Mucosa of gallbladder (tissue), 1 donor: ENCODE data around the gene NUP35. TPM values are rescaled to one million over a fixed set of nuclear protein-coding genes. Genes with fewer than 3 reads are reported as not detected.
"Not testable (repeated sequence)": the region's sequence is repeated elsewhere in the genome, so short reads cannot be mapped to it uniquely, and the experiment has no call there.

Source experiments
- DNase-seq: peaks from one replicate; pipeline ENCODE4 v3.0.0-alpha.2; 2020; ENCODE audit warnings: low spot score
- total RNA-seq: library from RNA; stranded (reverse); gene quantifications from one replicate; pipeline ENCODE4 v1.2.1, GENCODE V29; 2021
- donor health status: DM: no; HTN: no; CAD: no.

NUP35 gene
- total RNA-seq, 1 donor from 2014 or later: 12.2 TPM

DNA sequence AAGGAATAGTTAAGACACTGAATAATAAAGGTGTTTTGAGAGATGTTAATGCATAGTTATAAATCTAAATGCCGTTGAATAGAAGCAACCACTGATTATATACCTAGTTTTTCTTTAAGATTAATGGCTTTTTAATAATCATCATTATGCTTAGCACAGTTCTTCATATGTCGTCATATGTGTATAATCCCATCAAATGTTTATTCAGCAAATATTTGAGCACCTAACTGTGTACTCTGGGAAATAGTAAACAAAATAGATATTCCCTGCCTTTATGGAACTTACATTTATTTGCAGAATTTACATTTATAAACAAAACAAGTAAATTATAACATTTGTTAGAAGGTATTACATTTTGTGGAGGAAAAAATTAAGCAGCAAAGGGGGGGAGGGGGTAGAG lies 9.8 kb downstream of the NUP35 start:
- DNase-seq: no peak

DNA sequence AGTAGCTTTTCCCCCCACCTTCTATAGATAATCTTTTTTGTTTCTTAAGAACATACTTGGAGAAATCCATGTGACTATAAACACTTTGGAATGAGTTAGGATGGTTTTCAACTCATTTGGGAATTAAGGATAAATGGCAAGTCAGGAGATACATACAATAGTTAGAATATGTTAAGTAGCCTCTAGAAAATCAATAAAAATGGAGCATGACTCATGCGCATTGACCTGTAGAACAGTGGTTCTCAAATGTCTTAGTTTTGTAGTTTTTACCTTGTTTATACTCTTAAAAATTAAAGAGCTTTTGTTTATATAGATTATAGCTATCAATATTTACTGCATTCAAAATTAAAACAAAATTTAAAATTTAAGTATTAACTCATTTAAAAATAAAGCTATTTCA lies 24.7 kb downstream of the NUP35 start:
- no peak for DNase-seq

DNA sequence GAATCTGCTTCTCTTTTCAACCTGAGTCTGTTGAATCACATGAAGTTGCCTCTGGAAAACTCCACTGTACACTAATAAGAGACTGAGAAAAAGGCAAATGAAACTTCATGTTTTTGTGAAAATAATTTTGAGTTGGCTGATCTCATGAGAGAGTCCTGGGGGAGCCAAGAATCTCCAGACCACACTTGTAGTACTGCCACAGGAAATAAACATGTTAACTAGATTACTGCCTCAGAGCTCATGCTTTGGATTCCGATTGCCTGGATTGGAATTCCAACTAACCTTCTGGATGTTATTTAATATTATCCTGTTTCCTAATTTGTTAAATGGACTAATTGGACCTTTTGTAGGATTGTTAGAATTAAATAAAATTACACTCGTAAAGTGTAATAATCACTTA lies 25.2 kb downstream of the NUP35 start:
- no peak for DNase-seq

DNA sequence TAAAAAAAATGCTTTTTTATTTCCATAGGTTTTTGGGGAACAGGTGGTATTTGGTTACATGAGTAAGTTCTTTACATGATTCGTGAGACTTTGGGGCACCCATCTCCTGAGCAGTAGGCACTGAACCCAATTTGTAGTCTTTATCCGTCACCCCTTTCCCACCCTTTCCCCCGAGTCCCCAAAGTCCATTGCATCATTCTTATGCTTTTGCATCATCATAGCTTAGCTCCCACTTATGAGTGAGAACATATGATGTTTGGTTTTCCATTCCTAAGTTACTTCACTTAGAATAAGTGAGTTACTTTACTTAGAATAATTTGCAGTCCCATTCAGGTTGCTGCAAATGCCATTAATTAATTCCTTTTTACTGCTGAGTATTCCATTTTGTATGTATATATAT lies 28.0 kb downstream of the NUP35 start:
- DNase-seq: not testable (repeated sequence)

DNA sequence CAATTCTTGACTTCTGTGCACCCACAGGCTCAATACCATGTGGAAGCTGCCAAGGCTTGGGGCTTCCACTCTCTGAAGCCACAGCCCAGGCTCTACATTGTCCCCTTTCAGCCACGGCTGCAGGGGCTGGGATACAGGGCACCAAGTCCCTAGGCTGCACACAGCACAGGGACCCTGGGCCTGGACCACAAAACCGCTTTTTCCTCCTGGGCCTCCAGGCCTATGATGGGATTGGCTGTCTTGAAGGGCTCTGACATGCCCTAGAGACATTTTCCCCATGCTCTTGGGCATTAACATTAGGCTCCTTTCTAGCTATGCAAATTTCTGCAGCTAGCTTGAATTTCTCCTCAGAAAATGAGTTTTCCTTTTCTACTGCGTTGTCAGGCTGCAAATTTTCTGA lies 29.7 kb downstream of the NUP35 start:
- DNase-seq: no peak

DNA sequence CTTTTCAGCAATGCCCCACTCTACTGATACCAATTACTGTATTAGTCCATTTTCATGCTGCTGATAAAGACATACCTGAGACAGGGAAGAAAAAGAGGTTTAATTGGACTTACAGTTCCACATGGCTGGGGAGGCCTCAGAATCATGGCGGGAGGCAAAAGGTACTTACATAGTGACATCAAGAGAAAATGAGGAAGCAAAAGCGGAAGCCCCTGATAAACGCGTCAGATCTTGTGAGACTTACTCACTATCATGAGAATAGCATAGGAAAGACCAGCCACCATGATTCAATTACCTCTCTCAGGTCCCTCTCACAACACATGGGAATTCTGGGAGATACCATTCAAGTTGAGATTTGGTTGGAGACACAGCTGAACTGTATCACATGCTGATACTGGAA lies 30.5 kb downstream of the NUP35 start:
- not testable (repeated sequence) for DNase-seq

DNA sequence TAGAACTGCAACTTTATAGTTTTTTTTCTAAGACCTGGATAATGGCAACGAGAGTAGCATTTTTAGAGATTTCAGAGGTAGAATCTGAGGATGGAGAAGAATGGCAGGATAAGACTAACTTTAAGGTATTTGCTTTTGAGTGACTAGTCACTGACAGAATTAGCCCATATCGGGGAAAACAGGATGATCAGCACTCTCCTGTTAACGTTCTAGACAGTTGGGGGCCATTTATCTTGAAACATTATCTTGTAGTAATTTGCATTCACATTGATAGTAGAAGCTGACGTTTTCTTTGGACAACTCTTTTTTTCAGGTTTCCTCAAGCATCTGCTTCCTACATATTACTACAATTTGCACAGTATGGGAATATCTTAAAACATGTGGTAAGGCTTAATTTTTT lies 32.9 kb downstream of the NUP35 start:
- no peak for DNase-seq

DNA sequence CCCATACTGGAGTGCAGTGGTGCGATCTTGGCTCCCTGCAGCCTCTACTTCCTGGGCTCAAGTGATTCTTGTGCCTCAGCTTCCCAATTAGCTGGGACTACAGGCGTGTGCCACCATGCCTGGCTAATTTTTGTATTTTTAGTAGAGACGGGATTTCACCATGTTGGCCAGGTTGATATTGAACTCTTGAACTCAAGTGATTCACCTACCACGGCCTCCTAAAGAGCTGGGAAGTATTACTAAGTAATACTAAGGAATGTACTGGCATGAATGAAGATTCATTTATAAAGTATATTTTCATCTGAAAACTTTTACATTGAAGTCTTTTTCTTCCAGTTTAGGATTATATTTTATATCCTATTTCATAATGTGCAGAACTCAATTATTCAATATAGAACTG lies 38.1 kb downstream of the NUP35 start:
- DNase-seq: no peak

DNA sequence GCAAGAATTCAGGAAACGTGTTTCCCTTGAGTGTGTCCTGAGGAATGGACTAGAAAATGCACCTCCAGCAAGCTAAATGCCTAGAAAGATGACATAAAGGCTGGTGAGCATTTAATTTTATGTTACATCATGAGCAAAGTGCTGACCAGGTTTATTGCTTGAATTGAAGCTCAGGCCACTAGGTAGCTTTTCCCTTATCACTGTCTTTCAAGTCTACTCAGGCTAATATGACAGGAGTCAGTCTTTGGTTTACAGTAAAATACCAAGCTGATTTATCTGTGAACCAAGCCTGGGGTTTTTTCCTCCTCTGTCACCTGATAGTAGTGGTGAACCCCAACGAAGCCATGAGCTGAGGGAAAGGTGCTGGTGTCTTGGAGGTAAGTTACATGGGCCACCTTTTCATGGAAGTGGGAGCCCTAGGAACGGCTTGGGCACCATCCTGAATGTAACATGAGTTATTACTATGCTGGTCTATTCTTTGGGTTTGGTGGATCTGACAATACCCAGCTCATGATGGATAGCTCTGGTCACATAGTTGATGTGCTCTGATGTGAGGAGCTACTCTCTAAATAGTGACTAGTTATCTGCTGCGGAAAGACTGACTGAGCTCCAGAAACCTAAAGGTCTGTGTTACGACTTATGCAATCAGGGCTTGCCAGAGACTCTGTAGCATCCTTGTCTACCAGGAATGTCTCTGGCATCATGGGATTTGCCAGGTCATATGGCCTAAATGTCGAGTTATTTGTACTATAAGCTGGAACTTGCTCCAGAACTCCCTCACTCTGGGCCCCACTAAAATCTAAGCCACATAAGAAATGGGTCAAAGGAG lies 39.8 kb downstream of the NUP35 start:
- no peak for DNase-seq

DNA sequence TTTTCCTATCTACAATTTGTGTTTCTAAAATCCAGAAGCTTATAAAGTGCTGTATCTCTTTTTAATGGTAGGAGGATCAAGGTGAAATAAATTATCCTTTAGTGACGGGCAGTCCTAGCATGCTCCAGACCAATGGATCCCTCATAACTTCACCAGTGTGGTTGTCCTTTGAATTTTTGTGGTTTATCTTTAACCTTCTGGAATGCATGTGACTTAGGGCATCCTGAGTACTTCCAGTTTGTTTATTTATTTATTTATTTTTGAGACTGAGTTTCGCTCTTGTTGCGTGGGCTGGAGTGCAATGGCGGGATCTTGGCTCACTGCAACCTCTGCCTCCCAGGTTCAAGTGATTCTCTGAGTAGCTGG lies 40.4 kb downstream of the NUP35 start:
- no peak for DNase-seq

DNA sequence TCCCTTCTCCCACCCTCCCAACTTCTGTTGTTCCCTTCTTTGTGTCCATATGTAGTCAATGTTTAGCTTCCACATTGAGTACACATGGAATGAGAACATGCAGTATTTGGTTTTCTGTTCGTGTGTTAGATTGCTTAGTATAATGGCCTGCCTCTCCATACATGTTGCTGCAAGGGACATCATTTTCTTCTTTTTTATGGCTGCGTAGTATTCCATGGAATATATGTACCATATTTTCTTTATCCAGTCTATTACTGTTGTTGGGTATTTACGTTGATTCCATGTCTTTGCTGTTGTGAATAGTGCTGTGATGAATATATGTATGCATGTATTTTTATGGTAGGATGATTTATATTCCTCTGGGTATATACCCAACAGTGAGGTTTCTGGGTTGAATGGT lies 42.0 kb downstream of the NUP35 start:
- DNase-seq: no peak

DNA sequence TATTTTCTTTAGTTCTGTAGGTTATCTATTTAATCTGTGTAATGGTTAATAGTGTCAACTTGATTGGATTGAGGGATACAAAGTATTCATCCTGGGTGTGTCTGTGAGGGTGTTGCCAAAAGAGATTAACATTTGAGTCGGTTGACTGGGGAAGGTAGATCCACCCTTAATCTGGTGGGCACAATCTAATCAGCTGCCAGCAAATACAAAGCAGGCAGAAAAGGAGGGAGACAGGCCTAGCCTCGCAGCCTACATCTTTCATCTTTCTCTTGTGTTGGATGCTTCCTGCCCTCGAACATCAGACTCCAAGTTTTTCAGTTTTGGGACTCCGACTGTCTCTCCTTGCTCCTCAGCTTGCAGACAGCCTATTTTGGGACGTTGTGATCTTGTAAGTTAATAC lies 42.7 kb downstream of the NUP35 start:
- DNase-seq: not testable (repeated sequence)

DNA sequence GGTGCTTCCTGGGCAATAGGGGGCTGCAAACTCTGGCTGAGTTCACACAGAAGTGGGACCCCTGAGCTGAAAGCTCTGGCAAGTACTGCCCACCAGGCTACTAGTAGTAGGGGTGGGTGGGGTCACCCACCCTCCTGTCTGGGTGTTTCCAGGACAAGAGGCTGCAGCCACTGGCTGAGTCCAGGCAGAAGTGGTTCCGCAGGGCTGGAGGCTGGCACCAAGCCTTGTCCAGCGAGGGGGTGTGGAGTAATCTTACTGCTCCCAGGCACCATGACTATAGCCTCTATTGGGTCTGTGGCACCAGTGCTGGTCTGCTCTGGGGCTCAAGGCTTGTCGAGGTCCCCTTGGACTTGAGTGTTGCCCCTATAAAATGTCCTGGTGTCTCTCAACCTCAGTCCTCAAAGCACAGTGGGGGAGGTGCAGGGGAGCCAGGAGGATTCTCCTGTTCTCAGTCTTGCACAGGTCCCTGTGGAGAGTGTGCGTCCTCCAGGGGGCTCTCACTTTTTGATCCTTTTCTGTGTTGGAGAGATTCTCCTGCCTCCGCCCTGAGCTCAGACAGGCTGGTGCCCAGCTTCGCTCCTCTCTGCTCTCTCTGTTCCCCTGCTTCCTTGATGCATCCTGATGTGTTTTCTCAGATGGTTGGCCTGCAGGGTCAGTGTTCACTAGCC lies 48.1 kb downstream of the NUP35 start:
- no peak for DNase-seq

DNA sequence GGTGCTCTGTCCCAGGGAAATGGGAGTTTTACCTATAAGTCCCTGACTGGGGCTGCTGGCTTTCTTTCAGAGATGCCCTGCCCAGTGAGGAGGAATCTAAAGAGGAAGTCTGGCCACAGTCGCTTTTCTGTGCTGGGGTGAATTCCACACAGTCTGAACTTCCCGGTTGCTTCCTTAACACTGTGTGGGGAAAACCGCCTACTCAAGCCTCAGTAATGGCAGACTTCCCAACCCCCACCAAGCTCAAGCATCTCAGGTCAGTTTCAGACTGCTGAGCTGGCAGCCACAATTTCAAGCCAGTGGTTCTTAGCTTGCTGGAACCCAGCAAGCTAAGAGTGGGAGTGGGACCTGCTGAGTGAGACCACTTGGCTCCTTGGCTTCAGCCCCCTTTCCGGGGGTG lies 54.9 kb downstream of the NUP35 start:
- no peak for DNase-seq

DNA sequence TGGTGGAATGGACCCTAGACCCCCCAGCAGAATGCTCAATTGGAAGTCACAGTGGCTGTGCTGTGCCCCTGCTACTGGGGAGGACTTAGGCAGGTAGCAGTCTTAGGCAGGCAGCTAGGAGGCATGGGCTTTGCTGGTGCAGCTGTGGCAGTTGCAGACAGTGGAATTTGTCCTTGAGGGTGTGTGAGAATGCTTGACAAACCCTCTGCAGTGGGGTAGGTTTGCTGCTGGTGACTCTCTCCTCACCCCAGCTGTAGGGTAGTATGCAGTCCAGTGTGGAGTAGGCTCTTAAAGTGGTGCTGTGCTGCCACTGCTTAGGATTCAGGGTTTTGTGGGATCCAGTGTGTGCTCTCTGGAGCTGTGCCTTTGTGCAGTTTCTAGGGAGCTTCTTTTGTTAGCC lies 61.3 kb downstream of the NUP35 start:
- DNase-seq: no peak

DNA sequence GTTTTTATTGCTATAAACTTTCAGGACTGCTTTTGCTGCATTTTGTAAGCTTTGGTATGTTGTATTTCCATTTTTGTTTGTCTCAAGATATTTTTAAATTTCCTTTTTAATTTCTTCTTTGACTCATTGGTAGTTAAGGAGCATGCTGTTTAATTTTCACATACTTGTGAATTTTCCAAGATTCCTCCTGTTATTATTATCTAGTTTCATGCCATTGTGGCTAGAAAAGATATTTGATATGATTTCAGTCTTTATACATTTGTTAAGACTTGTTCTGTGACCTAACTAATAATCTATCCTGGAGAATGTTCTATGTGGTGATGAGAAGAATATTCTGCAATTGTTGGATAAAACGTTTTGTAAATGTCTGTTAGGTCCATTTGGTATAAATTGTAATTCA lies 62.1 kb downstream of the NUP35 start:
- no peak for DNase-seq

DNA sequence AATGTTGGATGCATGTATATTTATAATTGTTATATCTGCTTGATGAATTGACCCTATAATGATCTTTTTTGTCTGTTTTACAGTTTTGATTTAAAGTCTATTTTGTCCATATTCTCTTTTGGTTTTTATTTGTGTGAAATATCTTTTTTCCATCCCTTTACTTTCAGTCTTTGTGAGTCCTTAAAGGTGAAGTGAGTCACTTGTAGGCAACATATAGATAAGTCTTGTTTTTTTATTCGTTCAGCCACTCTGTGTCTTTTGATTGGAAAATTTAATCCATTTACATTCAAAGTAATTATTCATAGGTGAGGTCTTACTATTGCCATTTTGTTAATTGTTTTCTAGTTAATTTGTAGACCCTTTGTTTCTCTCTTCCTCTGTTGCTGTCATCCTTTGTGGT lies 62.5 kb downstream of the NUP35 start:
- DNase-seq: no peak

DNA sequence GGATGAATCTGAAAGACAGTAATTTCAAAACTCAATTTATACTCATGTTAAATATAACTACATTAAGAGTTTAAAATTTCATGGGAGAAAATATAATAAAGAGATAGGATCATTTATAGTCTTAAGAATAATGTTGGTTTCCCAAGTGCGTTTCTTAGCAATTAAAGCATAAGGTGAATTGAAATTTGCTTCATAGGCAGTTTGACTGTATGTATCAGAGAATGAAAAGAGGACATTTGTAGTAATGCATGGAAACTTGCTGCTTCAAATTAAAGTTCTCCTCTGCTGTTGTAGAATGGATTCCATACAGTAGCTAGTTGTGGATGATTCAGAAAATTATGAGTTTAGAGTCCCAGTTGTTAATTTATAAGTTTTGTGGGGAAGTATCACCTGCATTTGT lies 68.1 kb downstream of the NUP35 start:
- no peak for DNase-seq

DNA sequence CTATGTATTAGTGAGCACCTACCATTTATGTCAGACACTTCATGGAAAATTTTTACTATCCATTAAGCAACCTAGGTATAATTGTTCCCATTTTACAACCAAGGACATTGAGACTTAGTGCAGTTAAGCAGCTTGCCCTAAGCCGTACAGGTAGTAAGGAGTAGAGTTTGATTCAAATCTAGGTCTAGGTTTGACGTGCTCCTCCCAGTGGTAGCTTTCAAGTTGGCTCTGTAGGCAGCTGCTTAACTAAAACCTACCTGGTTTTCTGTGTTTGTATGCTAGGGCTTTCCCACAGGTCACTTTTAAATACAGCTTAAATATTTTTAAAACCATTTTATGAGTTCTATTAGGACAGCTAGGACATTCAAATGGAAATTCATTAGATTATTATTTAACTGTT lies 69.7 kb downstream of the NUP35 start:
- no peak for DNase-seq

DNA sequence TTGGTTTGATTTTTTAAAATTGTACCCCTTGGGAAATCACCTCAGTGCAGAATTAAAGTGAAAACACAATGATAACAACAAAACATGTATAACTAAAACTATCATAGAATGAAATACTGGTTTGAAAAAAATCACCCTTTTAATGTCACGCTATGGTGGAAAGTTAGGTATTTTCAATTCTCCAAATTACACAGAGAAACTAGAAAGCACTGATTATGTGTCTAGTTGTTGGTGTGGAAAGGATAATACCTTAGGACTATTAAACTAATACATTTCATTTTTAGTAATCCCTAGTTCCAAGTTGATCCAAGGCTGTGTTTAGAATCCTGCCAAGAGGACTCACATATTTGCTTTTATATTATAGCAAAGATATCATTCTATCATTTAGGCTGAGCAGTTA lies 71.2 kb downstream of the NUP35 start:
- no peak for DNase-seq

DNA sequence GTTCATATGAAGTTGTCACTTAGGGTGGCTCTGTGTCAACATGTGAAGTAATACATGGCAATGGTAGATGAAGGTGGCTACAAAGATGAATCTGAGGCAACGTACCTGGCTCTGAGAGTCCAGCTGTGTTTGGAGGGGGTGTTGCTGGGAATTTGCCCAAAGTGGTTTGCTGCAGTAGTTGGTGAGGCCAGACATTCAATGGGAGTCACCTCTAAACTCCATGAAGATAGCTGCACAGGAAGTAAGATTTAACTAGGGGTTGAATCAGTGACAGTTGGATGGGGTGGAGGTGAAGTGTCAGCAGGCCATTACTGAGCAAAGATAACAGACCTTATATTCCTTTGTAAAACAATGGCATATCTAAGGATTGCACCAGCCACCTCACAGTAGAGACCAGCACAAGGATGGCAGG lies 71.8 kb downstream of the NUP35 start:
- no peak for DNase-seq

DNA sequence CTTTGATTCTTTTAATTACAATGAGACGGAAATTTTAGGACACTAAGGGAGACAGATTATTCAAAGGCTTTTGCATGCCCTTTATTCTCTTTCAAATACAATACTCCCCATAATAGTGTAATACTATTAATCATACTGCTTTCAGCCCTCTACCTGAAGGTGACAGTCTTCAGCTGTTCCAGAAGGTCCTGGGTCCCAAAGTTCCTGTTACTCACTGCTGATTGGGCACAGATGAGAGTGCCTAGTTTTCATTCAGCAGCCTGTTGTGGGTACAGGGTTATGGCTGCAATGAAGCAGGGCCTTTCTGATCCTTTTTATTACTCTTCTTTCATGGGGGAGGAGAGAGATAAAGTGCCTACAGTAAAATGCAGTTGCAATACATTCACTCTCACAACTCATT lies 80.2 kb downstream of the NUP35 start:
- DNase-seq: no peak

DNA sequence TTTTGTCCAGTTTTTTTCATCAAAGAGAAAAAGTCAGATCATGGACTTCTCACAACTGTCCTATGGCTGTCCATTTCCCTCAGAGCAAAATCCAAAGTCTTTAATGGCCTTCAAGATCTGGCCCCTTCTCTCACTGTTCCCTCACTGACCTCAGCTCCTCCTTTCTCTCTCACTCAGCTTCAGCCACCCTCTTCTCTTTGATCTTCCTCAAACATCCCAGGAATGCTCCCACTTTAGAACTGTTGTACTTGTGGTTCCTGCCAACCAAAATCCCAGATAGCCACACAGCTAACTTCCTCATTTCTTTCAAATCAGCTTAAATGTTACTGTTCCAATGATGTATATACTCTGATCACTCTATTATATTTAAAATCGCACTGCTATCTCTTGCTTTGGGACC lies 82.9 kb downstream of the NUP35 start:
- DNase-seq: no peak
